SK-N-MC (cell line): ENCODE results near the gene SYK.

Source experiments
- DNase-seq: peaks from one replicate; pipeline ENCODE4 v3.0.0-alpha.2; 2011; ENCODE audit warnings: low read depth, low spot score
- H3K27ac ChIP-seq: fragments of 200-600 bp; sonication (generic); 2 replicates; pipeline ENCODE4 v1.5.1; 2016; ENCODE audit warnings: mixed run types
- H3K36me3 ChIP-seq: fragments of 200-600 bp; sonication (generic); 2 replicates; pipeline ENCODE4 v1.6.1; 2017; ENCODE audit warnings: antibody characterized with exemption, low read length, mixed read lengths; ENCODE audit not compliant: insufficient read depth
- H3K4me3 ChIP-seq: fragments of 200-600 bp; sonication (generic); 2 replicates; pipeline ENCODE4 v1.5.1; 2016
- H3K9ac ChIP-seq: fragments of 200-600 bp; sonication (generic); 2 replicates; pipeline ENCODE4 v1.8.0; 2017; ENCODE audit warnings: mixed run types, mixed read lengths; ENCODE audit not compliant: insufficient read length
- H3K9me3 ChIP-seq: fragments of 200-600 bp; sonication (generic); 2 replicates; pipeline ENCODE4 v1.6.1; 2017; ENCODE audit warnings: low read depth, mild to moderate bottlenecking, antibody characterized with exemption, low read length, moderate library complexity, mixed read lengths
- EZH2 ChIP-seq: fragments of 200-600 bp; sonication (generic); IDR thresholded peaks from one replicate; pipeline ENCODE4 v1.6.1; 2017; ENCODE audit warnings: antibody characterized with exemption
- FOXP2 ChIP-seq: optimal IDR thresholded peaks from 2 replicates; pipeline ENCODE3; 2011; ENCODE audit warnings: mild to moderate bottlenecking, moderate library complexity; ENCODE audit not compliant: insufficient read depth; ENCODE audit errors: extremely low read length, control extremely low read depth
- POLR2AphosphoS5 ChIP-seq: IDR thresholded peaks from 2 replicates; pipeline ENCODE4 v1.6.1; 2012; ENCODE audit warnings: mild to moderate bottlenecking, low read depth, low read length, borderline replicate concordance

The SYK gene

GRCh38 chr9:90890146-90890810 lies 88.7 kb downstream of the SYK start:
- no peak overlapping the region for H3K9ac ChIP-seq
- no peak overlapping the region for H3K4me3 ChIP-seq
- TF ChIP-seq FOXP2 (no peak), POLR2AphosphoS5 (no peak), EZH2 (no peak)
- no peaks in the 10 kb centered on the region for H3K36me3 ChIP-seq
- DNase-seq: no peak
- no peak overlapping the region for H3K27ac ChIP-seq
- no peaks in the 10 kb centered on the region; the same call in 1 of the 2 replicates for H3K9me3 ChIP-seq

- TF ChIP-seq EZH2: no peak
- TF ChIP-seq POLR2AphosphoS5: no peak
- TF ChIP-seq FOXP2: no peak
- Histone ChIP-seq H3K9me3 (no peaks in the 10 kb centered on the region), H3K9ac (no peak overlapping the region), H3K36me3 (no peaks in the 10 kb centered on the region), H3K4me3 (no peak overlapping the region), H3K27ac (no peak overlapping the region)
- no peak for DNase-seq
These were observed 89.9 kb downstream of the SYK start for GRCh38 chr9:90891308-90892040.

- H3K36me3 ChIP-seq: no peaks in the 10 kb centered on the region
- TF ChIP-seq EZH2 (no peak), FOXP2 (no peak), POLR2AphosphoS5 (no peak)
These were observed 91.3 kb downstream of the SYK start for GRCh38 chr9:90892918-90893317.

GRCh38 chr9:90893706-90894105 lies 92.1 kb downstream of the SYK start:
- Histone ChIP-seq H3K4me3 (no peak overlapping the region), H3K9ac (no peak overlapping the region), H3K27ac (no peak overlapping the region), H3K9me3 (no peaks in the 10 kb centered on the region), H3K36me3 (no peaks in the 10 kb centered on the region)
- no peak for TF ChIP-seq EZH2
- TF ChIP-seq POLR2AphosphoS5: no peak
- TF ChIP-seq FOXP2: no peak
- DNase-seq: no peak

More at GRCh38 chr9:90892918-90893317, 91.3 kb downstream of the SYK start:
- H3K27ac ChIP-seq: no peak overlapping the region
- no peak overlapping the region for H3K9ac ChIP-seq
- no peaks in the 10 kb centered on the region for H3K9me3 ChIP-seq
- no peak for DNase-seq
- H3K4me3 ChIP-seq: no peak overlapping the region

GRCh38 chr9:90894986-90895687 lies 93.5 kb downstream of the SYK start:
- DNase-seq: no peak
- Histone ChIP-seq H3K9ac (no peak overlapping the region), H3K27ac (no peak overlapping the region), H3K4me3 (no peak overlapping the region), H3K36me3 (no peaks in the 10 kb centered on the region), H3K9me3 (no peaks in the 10 kb centered on the region)
- no peak for TF ChIP-seq EZH2
- TF ChIP-seq POLR2AphosphoS5: no peak
- TF ChIP-seq FOXP2: no peak

- no peak for DNase-seq
- Histone ChIP-seq H3K36me3 (no peaks in the 10 kb centered on the region), H3K4me3 (no peak overlapping the region), H3K9ac (no peak overlapping the region), H3K9me3 (no peaks in the 10 kb centered on the region), H3K27ac (no peak overlapping the region)
- TF ChIP-seq POLR2AphosphoS5 (no peak), EZH2 (no peak), FOXP2 (no peak)
These were observed 94.2 kb downstream of the SYK start for GRCh38 chr9:90895786-90896185.

GRCh38 chr9:90896231-90896630 lies 94.6 kb downstream of the SYK start:
- no peak overlapping the region for H3K9ac ChIP-seq
- no peaks in the 10 kb centered on the region for H3K9me3 ChIP-seq
- TF ChIP-seq POLR2AphosphoS5 (no peak), EZH2 (no peak), FOXP2 (no peak)
- H3K4me3 ChIP-seq: no peak overlapping the region
- DNase-seq: no peak
- H3K27ac ChIP-seq: no peak overlapping the region
- H3K36me3 ChIP-seq: no peaks in the 10 kb centered on the region

GRCh38 chr9:90898228-90898627 lies 96.6 kb downstream of the SYK start:
- Histone ChIP-seq H3K9me3 (no peaks in the 10 kb centered on the region), H3K9ac (no peak overlapping the region), H3K36me3 (no peaks in the 10 kb centered on the region), H3K4me3 (no peak overlapping the region), H3K27ac (no peak overlapping the region)
- DNase-seq: no peak
- TF ChIP-seq FOXP2 (no peak), POLR2AphosphoS5 (no peak), EZH2 (no peak)
